BJ (cell line): Measurements from ENCODE around the gene PHACTR2. TPM values are rescaled to one million over a fixed set of nuclear protein-coding genes. Genes with fewer than 3 reads are reported as not detected.

Experiments
- CTCF ChIA-PET: fragments of 350-600 bp; formaldehyde crosslinking; extraction: SDS; loops from one replicate; lab custom pipeline; 2021; ENCODE audit warnings: antibody characterized with exemption, inconsistent platforms; lab: Yijun Ruan, JAX
- POLR2A ChIA-PET: fragments of 300-600 bp; sonication (Branson Sonifier 250); formaldehyde crosslinking; extraction: SDS; loops from one replicate; lab custom pipeline; 2021; ENCODE audit warnings: antibody characterized with exemption; lab: Charles Lee
- DNase-seq: peaks from one replicate; pipeline ENCODE4 v3.0.0-alpha.2; 2011; ENCODE audit warnings: low read depth
- H3K27me3 ChIP-seq: 2 replicates; pipeline ENCODE4 v1.6.0; 2011; ENCODE audit warnings: low read length; ENCODE audit not compliant: control insufficient read depth, insufficient read depth
- H3K36me3 ChIP-seq: 2 replicates; pipeline ENCODE4 v1.5.1; 2011; ENCODE audit warnings: low read length; ENCODE audit not compliant: control insufficient read depth, insufficient read depth
- H3K4me3 ChIP-seq: 2 replicates; pipeline ENCODE4 v1.5.1; 2011; ENCODE audit warnings: low read depth, mild to moderate bottlenecking, control low read depth, low read length
- polyA plus RNA-seq: library from polyadenylated mRNA; depleted of rRNA; stranded (reverse); fragments of >200 nt; gene quantifications from 2 replicates; pipeline ENCODE4 v1.2.3, GENCODE V29; 2011
- TF ChIP-seq, protein P1 (sequence below): IDR thresholded peaks from 2 replicates; pipeline ENCODE4 v1.5.1; 2011; ENCODE audit warnings: low read depth, mild to moderate bottlenecking, control low read depth, inconsistent platforms, low read length, moderate library complexity; ENCODE audit not compliant: insufficient read depth

PHACTR2 gene
- polyA plus RNA-seq, 1 experiment = 26.0 TPM

DNA sequence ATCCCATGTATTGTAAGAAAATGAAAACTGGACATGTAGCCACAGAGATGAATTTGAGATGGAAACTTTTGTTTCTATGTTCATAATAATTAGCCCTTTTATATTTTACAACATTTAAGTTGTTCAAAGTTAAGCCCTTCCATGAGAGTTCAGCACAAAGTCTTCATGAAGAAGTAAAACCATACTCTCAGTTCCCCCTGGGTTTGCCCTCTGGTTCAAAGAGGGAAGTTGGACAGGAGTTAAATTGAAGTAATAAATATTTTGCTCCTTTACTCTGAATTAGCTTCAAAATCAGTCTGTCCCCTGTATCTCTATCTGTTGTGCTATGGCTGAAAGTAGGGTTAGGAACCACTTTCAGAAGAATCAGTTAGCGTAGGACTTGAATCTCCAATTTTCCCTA lies 31.1 kb downstream of the PHACTR2 start:
- TF ChIP-seq, protein P1, sequence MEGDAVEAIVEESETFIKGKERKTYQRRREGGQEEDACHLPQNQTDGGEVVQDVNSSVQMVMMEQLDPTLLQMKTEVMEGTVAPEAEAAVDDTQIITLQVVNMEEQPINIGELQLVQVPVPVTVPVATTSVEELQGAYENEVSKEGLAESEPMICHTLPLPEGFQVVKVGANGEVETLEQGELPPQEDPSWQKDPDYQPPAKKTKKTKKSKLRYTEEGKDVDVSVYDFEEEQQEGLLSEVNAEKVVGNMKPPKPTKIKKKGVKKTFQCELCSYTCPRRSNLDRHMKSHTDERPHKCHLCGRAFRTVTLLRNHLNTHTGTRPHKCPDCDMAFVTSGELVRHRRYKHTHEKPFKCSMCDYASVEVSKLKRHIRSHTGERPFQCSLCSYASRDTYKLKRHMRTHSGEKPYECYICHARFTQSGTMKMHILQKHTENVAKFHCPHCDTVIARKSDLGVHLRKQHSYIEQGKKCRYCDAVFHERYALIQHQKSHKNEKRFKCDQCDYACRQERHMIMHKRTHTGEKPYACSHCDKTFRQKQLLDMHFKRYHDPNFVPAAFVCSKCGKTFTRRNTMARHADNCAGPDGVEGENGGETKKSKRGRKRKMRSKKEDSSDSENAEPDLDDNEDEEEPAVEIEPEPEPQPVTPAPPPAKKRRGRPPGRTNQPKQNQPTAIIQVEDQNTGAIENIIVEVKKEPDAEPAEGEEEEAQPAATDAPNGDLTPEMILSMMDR = no peak
- ChIA-PET POLR2A (no interaction called here), CTCF (no interaction called here)
- Histone ChIP-seq H3K27me3 (no peaks in the 10 kb centered on the region), H3K36me3 (no peaks in the 10 kb centered on the region; the same call in 1 of the 2 replicates), H3K4me3 (no peak overlapping the region)
- no peak for DNase-seq

DNA sequence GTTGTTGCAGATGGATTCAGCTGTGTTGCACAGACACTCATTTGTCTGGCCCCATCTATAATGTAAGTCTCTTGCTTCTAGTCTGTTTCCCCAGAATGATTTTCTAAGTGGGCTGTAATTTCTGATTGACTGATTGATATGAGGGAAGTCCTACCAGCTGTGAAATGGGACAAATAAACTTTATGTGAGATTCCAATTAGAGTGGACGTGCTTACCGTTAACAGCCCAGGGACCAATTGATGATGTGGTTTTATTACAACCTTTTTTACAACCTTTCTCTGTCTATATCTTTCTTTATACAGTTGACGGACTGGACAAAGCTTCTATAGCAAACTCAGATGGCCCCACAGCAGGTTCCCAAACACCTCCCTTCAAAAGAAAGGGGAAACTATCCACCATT lies 33.9 kb downstream of the PHACTR2 start:
- ChIA-PET CTCF (no interaction called here), POLR2A (no interaction called here)
- no peak for DNase-seq
- TF ChIP-seq, protein P1 = no peak
- Histone ChIP-seq H3K27me3 (no peaks in the 10 kb centered on the region), H3K4me3 (no peak overlapping the region), H3K36me3 (no peaks in the 10 kb centered on the region; the same call in 1 of the 2 replicates)

DNA sequence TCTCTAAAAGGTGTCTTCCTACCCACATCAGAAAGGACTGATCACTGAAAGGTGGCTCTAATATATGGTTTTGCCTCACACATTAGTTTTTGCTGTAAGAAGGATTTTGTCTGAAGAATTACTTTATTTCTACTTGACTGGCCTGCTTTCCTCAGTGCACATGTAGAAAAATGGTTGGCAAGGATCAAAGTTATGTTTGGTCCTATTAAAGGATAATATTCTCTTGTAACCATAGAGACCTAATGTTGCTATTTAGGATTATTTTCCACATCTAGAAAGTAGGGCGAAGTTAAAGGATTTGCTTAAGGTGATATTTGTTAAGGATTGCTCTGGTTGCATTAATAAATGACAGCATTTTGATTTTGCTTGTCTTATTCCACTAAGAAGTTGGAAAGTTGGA lies 40.7 kb downstream of the PHACTR2 start:
- DNase-seq = no peak
- H3K36me3 ChIP-seq = 0 out of 2 replicates have a peak, but pooled peaks cover 2% of the 10 kb centered on the region
- POLR2A ChIA-PET = no interaction called here
- CTCF ChIA-PET = no interaction called here
- TF ChIP-seq, protein P1 = no peak
- H3K4me3 ChIP-seq = no peak overlapping the region
- H3K27me3 ChIP-seq = no peaks in the 10 kb centered on the region

DNA sequence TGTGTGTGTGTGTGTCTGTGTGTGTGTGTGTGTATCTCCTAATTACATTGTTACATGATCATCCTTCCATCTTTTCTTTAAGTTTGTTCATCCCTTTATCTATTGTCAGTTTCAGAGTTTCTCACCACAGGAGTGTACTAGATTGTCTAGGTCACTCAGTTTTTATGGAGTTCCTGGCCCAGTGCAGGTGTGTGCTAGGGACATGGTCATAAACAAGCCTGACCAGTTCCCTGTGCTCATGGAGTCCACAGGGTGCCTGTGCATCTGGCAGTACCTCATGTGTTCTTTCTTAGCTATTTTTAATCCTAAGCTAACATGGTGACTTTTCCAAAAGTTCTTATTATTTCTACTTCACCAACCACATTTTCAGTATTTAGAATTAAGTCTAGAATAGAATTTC lies 43.9 kb downstream of the PHACTR2 start:
- H3K4me3 ChIP-seq = no peak overlapping the region
- no peaks in the 10 kb centered on the region for H3K27me3 ChIP-seq
- DNase-seq = no peak
- TF ChIP-seq, protein P1 = no peak
- POLR2A ChIA-PET = interaction anchor here (0.5 kb wide), 1 partner anchor 101 kb away, joined by 7 read pairs; no protein-coding TSS in a partner anchor
- H3K36me3 ChIP-seq = 0 out of 2 replicates have a peak, but pooled peaks cover 2% of the 10 kb centered on the region
- CTCF ChIA-PET = interaction anchor here (1.7 kb wide), 1 partner anchor 9 kb away, joined by 3 read pairs; no protein-coding TSS in a partner anchor

DNA sequence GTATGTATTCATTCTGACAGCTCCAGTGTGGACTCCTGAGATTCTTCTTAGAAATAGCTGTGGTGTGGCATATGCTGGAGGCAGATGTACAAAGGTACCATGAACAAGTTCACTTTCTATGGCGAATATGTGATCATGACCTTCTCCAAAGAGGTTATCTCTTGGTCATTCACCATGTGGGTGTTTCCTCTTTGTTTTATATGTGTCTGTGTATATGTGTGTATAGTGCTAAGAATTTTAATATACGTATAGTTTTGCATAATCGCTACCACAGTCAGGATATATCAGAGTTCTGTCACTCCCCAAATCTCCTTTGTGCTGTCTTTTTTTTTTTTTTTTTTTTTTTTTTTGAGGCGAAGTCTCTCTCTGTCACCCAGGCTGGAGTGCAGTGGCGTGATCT lies 47.1 kb downstream of the PHACTR2 start:
- POLR2A ChIA-PET = no interaction called here
- Histone ChIP-seq H3K4me3 (no peak overlapping the region), H3K36me3 (0 out of 2 replicates have a peak, but pooled peaks cover 2% of the 10 kb centered on the region), H3K27me3 (no peaks in the 10 kb centered on the region)
- CTCF ChIA-PET = no interaction called here
- no peak for DNase-seq
- TF ChIP-seq, protein P1 = no peak
